CD4-positive, alpha-beta T cell treated with Interferon gamma for 1 hour (primary cell): Measurements from ENCODE around the gene STX16.
"Not testable (repeated sequence)": the region's sequence is repeated elsewhere in the genome, so short reads cannot be mapped to it uniquely, and the experiment has no call there.

Source experiments
- DNase-seq: peaks from one replicate; pipeline ENCODE4 v3.0.0-alpha.2; 2020

STX16 gene

DNA sequence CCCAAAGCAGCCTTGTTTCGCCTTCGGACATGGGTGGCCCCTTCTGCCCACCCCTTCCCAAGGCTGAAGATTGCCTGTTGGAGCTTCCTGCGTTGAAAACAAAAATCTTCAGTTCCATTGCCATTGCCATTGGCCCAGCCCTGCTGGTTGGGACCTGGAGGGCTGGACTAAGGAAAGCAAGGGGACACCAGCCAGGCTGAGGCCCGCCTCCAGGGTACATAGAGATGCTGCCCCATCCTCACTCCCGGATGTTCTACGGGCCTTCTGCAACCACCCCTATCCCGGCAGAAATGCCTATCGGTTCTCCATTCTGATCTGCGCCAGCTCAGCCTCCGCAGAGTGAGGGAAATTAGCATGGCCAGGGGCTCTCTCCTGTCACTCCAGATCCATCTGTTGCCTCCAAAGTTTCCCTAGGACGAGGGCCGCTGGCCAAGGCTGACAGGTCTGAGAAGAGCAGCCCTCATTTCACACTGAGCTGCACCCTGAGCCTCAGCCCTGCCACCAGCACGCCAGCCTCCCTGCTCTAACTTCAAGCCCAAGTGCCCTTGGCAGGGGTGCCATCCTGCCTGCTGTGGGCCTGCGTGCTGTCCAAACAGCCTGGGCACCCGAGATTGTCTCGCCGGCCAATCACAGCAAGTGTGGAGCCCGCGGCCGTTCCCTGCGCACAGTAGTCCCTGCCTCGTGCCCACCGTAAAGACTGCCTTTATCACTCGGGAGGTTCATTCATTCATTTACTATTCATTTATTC, 13.4 kb upstream of the STX16 start:
- no peak for DNase-seq

DNA sequence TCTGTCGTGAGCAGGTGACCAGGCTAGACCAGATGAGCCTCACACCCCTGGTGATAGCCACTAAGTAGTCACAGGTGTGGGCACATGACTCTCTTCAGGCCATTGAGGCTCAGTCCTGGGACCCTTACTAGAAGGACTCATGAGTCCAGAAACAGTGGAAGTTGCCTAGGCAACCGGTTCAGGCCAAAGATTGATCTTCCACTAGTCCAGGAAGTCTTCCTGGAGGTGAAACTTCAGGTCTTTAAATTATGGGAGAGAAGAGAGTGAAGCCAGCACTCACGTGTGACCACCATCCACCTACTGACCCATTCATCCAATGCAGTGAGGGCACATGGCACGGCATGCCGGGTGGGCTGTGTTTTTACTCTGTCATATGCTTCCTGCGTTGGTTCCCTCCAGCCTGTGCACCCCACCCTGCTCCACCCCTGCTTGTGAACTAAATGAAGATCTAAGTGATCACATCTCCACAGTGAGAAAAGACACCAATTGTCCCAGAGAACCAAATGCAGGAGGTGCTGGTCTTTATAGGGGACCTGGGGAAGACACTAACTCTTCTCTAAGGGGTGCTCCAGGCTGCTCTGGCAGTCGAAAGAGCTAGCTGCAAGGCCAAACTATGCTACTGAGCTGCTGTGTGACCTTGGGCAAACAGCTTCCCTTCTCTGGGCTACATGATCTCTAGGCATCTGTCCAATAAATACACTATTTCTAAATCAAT, 12.5 kb upstream of the STX16 start:
- DNase-seq, result no peak

DNA sequence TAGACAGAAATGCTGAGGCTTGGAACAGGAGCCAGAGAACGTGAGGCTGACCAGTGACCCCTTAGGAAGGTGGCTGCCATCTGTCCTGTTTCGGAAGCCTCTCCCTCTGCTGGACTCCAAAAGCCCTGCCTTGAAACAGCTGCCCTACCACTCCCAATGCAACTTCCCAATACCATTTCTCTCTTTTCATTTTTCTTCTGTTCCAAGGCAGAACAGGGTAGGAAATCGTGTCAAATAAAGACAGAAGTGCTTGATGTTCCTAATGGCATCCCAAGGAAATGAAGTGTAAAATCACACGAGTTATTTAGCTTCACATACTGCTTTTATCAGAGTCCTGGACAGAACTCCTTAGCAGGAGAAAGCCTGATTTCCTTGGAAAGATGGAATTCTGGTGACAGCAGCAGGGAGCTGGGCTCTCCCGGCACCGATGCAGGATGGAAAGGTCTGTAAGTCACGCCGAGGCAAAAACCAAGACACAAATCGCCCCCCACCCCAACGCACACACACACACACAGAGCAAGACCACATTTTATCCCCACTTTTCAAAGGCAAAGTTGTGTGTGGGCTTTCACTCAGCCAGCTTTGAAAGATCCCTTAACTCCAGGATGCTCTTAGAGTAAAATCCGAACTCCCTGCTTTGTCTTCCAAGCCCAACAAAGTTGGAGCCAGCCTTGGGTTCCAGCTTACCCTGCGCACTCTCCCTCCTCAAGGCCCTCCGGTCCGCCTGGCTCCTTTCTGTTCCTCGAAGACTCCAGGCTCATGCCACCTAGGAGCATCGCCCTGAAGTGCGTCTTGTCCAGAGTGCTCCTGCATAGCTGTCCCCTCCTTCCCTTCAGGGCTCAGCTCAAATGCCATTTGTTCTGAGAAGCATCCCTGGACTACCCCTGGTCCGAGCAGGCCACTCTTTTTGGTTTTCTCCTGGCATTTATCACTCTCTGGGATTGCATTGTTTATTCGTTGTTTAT, 11.6 kb upstream of the STX16 start:
- DNase-seq, result no peak

DNA sequence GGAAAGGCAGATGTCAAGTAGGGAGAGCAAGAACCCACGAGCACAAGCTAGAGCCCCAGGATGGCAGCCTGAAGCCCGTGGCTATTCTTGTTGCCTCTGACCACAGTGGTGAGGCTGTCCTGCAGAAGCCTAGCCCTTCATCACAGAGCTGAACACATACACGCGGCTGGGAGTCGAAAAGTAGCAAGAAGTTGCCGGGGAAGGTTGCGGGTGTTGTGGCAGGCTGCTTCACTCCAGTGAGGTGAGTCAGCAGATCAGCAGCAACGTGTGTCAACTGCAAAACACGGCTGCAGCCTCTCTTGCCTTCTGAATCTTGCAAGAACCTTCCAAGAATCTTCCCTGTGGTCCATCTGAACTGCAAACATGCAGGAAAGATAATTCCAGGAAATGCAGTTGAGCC, 10.6 kb upstream of the STX16 start:
- no peak for DNase-seq

DNA sequence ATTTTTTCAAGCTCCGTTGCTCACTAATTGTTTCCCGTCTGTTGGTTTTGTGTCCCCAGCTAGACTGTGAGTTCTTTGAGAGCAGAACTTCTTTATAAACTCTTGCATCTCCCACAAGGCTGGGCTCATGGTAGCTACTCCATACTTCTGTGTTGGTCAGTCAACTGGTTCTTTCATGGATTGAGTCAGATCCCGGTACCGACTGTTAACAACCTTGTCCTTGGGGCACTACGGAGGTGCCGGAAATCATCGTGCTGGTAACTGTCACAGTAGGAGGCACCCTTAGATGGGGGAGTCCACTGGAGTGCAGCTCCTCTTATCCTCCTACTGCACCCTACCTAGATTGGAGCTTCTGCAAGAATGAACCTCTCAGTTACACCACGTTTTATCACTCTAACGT, 8.6 kb upstream of the STX16 start:
- no peak for DNase-seq

DNA sequence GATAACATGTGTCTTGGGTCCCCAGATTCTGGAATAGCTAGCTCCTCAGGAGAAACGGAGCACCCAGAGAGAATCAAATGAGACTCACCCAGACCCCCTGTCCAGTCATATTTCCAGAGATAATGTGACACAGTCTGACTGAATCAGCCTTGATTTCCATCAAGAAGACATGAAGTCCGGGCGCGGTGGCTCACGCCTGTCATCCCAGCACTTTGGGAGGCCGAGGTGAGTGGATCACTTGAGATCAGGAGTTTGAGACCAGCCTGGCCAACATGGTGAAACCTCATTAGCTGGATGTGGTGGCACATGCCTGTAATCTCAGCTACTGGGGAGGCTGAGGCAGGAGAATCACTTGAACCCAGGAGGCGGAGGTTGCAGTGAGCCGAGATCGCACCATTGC, 8.2 kb upstream of the STX16 start:
- not testable (repeated sequence) for DNase-seq

DNA sequence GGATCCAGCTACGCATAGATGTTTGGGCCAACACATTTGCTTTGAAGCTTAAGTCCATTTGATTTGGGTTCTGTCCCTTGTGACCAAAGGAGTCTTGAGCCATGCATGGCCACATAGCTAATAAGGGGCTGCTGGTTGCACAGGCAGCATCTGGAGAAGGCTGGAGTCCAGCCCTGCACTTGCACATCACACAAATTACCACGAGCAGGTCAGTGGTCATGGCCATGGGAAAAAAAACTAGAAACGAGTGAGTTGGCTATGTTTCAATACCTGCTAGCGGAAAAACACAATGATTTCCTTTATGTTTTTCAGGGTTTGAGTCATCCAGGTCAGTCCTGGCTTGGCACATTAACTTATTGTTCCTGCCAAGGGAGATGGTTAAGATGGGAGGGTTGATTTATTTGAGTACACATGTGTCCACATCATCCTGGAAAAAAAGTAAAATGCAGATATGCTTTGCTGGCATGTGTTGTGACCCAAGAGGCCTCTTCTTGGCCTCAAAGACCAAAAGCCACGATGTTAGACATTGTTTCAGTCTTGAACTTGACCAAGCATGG, 5.6 kb upstream of the STX16 start:
- DNase-seq, result no peak

DNA sequence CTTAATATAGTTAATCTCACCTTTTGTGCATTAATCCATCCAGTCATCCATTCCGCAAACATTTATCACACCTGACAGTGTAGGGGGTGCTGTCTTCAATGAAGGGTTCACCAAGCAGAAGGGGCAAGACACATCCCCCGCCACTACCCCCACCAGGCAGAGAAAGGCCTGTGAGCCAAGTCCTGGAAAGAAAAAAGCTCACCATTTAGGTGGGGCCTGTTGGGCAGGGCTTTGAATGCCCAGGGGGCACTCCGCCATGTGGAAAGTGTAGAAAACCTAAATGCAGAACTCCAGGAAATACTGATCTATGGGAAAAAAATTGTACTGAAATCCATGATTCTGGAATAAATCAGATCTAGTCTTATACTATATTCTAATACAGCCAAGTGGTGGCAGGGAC, 4.8 kb upstream of the STX16 start:
- no peak for DNase-seq

DNA sequence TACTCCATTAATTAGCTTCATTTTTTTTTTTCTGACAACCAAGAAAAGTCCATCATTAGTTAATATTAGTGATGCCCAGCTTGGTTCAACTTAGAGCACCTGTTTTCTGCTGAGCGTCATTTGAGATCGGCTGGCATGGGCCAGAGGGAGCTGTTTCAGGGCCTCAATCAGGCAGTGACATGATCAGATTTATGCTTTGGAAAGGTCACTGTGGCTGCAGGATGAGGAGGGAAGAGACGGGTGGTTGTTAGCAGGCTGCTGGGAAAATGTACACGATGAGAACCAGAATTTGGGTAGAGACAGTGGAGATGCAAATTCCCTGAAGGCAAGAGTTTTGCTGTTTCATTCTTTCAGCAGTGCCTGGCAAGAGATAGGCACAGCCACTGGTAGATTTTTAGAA, 4.4 kb upstream of the STX16 start:
- no peak for DNase-seq

DNA sequence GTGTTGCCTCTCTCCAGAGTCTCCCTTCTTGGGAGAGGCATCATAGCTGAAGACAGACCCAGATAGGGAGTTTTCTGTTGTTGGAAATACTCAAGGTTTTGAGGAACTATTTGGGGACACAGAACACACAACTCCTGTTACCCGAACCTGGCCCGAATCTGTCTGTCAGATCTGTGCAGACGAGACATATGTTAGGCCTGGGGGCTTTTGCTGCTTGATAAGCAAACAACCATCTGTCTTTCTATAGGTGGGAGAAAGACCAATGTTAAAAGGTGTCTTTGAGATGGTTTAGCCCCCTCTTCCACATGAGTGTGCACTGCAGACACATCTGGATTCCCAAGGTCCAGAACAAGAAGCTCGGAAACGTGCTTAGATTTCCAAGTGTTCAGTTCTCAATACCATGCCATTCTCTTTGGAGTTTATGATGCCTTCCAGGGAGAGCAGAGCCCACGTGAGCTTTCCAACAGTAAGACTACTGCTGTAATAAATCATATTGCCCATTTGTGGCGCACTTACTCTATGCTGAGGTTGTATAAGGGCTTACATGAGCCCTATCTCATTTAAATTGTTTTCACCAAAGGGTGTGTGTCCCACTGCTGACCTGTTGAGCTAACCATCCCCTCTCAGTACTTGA, 3.8 kb upstream of the STX16 start:
- no peak for DNase-seq

DNA sequence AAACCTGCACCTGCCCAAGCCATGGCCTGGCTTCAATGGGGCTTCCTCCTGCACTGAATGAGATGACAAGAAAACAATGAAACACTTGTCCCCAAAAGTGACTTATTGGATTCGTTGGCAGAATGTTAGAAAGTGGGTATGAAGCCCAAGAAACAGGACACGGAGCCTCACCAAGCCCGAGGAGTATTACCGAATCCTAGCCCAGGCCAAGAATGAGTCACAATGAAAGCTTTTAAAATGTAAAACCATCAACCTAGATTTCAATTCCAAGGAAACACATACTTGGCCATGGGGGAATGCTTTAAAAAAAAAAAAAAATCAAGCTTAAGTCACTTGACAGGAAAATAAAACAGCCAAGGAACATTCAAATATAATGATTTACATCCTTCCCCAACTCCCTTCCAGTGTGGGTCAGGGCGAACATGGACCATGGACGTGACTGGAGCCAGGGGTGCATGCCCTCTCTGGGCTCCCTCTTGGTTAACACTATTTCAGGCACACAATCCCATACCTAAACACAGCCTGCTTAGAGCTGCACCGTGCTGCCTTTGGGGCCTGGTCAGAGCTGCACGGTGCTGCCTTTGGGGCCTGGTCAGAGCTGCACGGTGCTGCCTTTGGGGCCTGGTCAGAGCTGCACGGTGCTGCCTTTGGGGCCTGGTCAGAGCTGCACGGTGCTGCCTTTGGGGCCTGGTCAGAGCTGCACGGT, 3.1 kb upstream of the STX16 start:
- DNase-seq, result no peak

DNA sequence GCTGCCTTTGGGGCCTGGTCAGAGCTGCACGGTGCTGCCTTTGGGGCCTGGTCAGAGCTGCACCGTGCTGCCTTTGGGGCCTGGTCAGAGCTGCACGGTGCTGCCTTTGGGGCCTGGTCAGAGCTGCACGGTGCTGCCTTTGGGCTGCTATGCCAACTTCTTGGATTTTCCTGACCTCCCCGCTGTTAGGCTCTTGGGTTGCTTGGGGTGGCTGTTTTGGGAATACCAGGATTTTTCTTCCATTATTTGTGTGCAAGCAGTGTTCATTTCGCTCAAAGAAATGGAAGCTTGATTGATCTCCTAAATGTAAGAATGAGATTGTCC, 2.6 kb upstream of the STX16 start:
- DNase-seq, result not testable (repeated sequence)

DNA sequence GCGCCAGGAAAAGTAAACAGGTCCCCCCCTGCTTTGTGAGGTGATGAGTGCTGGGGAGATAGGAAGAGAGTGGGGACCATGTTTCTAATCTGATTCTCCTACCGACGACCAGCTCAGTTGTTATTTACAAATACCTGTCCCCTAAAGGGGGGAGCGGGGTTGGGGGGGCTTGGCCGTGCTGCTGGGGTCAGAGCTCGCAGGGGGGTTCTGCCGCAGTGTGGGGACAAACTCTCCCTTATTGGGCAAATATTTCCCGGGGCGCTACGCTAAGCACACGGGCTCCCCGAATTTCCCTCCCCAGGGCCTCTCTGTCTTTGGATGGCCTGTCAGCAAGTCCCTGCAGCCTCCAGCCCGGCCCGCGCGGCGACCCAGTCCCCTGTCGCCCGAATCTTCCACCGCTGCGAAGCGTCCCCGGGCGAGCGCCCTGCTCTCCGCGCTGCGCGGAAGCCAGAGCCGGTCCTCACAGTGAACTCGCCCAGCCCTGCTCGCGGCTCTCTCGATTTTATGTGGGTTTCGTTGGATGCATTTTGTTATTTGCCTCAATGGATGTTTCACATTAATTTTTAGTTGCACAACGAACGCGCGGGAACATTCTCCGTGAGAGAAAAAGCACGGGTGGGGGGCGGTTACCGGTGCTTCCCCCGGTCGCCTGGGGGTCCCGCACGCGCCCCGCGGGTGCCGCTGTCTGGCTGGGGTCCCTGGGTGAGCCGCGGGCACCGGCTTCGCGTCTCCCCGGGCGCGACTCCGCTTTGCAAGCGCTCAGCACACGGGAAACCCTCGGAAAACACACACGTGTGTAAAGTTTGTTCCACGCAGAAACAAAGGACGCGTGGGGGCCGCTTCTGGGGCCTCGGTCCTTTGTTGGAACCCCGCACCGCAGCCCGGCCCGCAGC, 1.5 kb upstream of the STX16 start:
- peak; percentile 8 for DNase-seq

DNA sequence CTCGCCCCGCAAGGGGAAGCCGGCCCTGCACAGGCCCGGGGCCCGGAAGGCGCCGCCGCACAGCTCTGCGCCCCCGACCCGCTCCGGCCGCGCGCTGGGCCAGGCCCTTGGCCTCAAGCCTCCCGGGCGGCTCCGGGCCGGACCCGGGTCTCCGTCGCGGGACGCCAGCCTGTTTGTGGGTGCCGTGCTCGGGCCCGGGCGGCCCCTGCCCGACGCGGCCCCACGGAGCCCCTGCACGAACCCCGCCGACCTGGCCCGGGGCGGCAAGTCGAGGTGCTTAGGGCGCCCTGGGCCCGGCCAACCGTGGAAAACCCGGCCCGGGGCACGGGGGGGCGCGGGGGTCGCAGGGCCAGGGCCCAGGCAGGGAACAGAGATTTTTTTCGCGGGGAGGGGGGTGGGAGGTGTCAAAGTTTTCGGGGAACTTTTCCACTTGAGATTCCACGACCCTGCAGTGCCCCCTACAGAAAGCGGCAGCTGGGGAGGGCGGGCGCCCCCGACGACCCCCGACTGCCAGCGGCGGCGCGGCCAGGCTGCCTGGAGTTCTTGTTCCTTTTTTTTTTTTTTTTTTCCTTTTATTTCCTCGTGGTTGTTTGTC, 805 bp upstream of the STX16 start:
- DNase-seq, result peak; percentile 5

DNA sequence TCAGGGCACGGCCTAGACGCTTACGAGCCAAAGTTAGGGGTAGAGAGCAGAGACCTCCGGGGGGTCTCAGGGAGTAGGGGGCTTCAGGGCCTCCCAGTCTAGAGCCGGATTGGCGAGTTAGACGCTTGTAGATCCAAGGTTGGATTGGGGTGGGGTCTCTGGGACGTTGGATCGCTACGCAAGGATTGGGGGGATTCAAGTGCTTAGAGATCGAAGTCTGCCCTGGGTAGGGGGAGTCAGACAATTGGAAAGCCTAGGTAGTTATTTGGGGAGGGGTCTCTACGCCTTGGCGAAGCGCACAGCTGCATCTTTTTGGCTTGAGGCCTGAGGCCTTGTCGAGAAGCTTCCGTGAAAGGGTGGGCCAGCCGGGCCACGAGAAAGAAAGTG, 469 bp downstream of the STX16 start:
- DNase-seq, result no peak

DNA sequence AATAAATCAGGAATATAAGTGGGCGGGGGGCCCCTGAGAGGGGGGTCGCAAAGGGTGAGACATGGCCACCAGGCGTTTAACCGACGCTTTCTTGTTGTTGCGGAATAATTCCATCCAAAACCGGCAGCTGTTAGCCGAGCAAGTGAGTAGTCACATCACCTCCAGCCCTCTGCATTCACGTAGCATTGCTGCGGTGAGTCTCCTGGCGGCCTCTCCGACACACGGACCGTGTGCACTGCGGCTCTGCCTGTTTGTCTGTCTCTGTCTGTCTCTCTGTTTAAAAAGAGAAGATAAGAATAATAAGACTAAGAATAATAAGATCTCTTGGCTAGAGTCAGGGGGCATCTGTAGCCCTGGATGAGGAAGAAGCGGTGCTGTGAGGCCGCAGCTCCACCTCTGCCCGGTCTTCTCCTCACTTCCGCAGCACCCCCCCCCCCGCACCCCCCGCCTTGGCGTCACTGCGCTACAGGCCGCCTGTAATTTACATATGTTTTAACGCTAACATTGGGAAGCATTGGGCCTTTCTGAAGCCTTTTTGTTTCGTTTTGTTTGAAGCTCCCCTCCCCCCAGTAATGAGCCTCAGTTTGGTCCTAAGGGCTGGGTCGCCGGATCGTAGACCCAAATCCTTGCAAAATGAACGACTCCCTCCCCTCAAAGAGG, 993 bp downstream of the STX16 start:
- DNase-seq, result peak; percentile 82

DNA sequence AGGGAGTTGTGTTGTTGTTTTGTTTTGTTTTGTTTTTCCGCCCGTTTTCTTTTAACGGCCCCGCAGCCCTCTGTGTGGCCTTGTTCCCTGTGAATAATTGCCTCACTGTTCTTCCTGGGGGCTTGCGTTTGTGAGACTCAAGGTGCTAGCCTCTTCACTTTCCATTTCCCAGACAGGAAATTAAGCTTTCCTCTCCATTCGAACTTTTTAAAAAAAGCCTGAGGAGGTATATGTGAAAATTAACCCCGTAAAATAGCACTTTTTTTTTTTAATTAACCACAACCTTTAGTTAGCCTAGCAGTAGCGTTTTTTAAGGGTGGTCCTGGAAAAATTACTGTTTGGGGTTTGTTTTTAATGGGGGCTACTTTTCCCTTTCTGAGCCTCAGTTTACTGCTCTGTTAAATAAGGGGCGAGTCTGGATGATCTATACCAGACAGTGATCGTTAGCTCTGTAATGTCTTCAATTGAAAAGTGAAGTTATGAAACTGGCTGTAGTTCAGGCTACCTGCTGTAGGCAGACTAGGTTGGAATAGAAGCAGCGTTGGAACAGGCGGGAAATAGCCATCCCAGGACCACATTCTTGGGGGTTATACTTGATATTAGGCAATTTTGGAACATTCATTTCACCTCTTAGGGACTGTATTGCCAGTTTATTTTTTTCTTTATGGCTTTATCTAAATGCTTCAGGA, 1.7 kb downstream of the STX16 start:
- DNase-seq, result no peak

DNA sequence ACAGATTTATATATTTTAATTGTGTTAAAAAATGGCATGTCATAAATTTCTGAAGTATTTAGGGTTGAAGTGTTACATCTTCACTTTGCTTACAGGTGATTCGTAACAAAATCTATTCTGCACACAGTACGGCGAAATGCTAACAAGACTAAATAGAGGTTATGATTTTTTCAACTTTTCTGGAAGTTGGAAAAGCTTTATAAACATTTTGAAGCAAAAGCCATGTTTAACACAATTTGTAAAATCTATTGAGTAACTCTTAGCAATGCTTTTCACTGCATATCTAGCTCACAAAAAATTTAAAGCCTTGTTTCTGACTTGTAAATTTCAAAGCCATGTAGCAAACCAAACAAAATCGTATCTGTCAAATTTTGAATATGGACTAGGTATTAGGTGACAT, 3.3 kb downstream of the STX16 start:
- DNase-seq, result no peak

DNA sequence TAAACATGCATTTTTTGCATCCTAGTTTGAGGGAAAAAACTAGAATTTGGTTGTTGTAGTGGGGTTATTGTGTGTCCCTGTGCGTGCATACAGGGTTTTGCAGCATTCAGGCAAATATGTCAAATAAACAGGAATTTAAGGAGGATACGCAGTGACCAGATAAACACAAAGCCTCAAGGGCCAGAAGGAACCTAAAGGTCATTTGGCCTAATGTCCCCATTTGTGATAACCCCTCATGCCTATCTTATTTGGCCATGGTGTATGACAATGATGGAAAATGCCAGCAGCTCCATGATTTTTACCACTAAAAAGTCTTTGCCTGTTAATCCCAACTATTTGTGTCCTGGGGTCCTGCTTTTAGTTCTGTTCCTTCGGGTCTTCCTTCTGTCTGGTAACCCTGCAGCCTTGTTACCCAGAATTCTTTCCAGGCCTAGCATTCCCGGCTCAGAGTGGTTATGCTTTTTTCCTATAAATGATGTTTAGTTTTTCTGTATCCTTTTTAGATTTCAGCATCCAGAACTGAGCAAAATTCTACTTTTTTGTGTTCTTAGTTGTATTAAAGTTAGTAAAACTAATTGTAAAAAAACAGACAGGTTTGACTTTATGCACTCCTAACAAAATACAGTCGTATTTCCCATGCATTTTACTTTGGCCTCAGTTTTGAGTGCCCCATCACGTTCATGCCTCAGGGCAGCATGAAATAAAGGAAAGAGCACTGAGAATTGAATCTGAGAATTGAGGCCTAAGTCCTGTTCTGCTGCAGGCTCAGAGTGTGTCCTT, 4.4 kb downstream of the STX16 start:
- no peak for DNase-seq
